HG03565 (cell line): ENCODE data around the gene DNAH8.
"Not testable (repeated sequence)": the region's sequence is repeated elsewhere in the genome, so short reads cannot be mapped to it uniquely, and the experiment has no call there.

Source experiments
- ATAC-seq: cut with Tn5 transposase; IDR thresholded peaks from one replicate; pipeline ENCODE4 v1.9.1; 2021; ENCODE audit warnings: mild to moderate bottlenecking, moderate library complexity; ENCODE audit not compliant: unreplicated experiment

The DNAH8 gene

DNA sequence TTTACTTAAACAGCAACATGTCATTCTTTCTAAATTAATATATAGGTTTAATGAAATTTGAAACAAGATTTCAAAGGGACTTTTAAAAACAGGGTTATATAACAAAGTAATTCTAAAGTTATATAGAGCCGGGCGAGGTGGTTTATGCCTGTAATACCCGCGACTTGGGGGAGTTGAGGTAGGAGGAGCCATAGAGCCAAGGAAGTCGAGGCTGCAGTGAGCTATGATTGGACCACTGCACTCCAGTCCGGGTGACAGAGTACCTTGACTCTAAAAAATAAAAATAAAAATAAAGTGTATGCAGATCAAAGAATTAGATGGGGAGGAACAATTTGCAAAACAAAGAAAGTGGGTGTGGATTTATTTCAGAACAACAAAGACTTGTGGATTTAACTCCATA, 182.4 kb downstream of the DNAH8 start:
- ATAC-seq: no peak

DNA sequence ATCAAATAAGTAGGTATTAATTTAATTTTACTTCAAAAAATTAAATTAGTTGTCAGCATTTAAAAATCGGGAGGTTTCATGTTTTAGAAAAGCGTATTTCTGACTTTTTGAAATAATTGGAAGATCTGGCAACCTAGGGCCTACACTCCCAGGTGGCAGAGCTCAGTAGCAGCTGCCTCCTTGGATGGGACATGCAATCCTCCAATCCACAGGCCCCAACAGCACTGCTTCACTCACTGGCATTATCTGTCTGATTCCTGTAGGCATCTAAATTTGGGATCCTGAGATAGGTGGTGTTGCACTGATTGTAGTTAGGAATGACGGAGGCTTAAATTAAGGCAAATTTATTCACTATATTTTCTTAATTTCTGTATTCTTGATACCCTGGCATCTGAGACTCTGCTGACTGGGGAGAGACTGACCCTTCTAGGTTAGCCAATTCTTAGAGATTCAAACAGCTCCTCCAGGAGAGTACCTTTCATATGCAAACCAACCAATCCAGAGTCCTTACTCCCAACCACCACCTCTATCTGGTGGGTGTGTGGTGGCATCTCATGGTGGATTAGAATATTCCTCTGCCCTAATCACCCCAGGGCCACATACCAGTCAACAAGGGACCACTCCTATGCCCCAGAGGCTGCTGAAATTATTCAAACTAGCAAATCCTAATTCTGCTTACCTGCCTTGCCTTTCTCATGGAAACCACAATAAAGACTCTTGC, 186.9 kb downstream of the DNAH8 start:
- no peak for ATAC-seq

DNA sequence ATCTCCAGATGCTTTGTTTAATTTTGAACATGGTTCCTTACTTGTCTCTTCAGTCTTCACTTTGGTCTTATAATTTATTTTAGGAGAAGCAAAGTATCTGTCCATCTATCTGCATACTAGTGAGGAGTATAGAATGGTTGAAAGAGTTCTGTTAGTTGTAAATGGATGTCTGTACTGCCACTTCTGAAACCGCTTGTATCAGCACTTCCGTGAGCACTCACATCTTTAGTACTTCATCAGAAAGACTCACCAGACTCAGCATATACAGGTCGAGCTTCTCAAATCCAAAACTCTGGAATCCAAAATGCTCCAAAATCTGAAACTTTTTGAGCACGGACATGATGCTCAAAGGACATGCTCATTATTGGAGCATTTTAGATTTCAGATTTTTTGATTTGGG, 191.5 kb downstream of the DNAH8 start:
- no peak for ATAC-seq

DNA sequence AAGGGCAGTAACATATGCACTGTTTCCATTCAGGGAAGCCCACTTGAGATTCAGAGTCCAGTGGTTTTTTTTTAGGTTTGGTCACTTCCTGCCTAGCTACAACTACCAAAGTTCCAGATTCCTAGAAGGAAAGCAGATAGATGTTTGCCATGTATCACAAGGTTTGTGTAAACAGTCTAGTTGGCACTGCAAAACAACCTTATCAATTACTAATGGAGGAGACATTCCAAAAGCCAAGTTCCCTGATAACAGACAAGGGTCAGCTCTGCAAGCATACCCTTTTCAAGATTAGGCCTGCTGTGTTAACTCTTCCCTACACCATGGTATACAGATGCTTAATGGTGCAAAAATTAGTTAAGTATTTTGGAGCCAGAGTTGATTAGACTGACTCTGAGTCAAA, 192.2 kb downstream of the DNAH8 start:
- ATAC-seq: no peak

DNA sequence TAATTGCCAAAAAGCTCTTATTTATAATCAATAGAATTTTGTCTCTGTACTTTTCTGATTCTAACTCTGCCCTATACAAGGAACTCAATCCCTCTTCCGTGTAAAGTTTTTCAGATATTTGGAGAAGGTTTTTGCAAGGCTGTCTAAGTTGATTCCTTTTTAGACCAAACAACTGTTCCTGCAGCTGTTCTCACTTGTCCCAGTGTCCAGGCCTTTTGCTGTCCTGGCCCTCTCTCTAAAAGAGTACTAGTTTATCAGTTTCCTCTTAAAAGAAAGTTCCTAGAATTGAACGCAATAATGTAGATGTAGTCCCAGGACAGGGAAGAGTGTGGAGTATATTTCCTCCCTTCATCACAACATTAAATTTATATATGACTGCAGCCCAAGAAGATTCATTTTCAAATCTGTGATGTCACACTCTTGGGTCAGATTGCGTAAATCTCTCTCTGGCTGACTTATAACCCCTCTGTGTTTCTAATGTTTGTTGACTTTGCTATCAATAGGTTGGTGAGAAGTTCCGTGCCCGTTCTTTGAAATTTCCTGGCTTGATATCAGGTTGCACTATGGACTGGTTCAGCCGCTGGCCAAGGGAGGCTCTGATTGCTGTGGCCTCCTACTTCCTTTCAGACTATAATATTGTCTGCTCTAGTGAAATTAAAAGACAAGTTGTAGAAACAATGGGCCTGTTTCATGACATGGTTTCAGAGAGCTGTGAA, 194.1 kb downstream of the DNAH8 start:
- no peak for ATAC-seq

DNA sequence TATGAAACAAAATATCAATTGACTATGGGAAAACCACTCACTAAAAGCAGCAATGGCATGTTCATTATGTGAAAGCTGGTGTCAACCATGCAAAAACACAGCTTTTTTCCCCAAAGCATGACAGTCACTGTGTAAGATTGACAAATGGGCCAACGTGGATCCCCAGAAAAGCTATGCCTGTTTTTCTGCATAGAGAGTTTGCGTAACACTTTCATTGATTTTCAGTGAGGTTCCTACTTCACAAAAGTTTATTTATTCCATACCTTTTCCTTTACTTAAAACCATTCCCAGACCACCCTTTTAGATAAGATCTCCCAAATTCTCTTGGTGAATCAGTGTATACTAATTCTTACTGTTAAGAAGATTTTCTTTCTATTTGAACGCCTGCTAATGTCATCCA, 195.1 kb downstream of the DNAH8 start:
- no peak for ATAC-seq

DNA sequence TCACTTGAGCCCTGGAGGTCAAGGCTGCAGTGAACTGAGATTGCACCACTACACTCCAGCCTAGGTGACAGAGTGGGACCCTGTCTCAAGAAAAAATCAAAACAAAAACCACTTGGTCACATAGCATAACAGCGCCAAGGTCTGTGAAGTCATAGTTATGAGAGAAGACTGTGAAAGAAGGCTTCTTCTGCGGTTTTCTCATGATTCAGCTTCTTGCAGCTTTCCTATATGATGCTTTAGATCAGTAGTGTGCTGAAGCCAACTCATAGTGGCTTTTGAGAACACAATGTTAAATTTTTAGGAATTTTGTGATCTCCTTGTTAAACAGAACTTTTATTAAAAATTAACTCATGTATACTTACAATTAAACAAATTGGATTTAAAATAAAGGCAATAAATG, 197.3 kb downstream of the DNAH8 start:
- no peak for ATAC-seq

DNA sequence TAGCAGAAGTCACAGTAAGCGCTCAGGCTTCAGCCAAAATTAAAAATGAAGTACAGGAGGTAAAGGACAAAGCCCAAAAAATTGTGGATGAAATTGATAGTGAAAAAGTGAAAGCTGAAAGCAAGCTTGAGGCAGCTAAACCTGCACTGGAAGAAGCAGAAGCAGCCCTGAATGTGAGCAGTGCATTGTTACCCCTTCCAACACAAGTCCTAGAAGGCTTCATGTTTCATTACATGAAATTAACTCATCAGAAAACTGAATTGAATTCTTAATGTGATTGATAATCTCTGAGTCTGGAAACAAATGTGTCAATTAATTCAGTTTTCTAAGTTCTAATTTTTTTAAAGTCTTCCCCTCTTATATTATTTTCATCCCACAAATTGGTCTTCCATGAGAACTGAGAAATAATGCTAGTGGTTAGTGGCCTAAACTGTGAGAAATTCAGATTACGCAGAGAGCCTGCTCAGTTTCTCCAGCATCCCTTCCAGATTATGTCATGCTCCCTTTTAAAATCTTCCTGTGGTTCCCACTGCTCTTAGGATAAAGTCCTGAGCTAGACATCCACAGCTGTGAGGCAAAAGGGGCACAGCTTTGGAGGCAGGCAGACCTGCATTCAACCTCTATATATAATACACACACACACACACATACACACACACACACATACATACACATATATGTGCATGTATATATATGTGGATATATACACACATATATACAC, 200.3 kb downstream of the DNAH8 start:
- ATAC-seq: no peak

DNA sequence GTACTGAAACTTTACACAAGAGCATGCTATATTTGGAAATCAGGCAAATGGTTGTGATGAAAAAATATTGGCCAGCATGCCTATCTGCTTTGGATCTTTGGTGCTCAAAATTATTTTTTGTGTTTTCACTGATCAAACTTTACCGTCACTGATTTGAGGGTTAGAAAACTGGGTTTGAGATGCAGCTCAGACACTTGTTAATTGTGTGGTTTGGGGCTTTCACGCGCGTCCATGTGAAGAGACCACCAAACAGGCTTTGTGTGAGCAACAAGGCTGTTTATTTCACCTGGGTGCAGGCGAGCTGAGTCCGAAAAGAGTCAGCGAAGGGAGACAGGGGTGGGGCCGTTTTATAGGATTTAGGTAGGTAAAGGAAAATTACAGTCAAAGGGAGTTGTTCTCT, 206.4 kb downstream of the DNAH8 start:
- ATAC-seq: not testable (repeated sequence)

DNA sequence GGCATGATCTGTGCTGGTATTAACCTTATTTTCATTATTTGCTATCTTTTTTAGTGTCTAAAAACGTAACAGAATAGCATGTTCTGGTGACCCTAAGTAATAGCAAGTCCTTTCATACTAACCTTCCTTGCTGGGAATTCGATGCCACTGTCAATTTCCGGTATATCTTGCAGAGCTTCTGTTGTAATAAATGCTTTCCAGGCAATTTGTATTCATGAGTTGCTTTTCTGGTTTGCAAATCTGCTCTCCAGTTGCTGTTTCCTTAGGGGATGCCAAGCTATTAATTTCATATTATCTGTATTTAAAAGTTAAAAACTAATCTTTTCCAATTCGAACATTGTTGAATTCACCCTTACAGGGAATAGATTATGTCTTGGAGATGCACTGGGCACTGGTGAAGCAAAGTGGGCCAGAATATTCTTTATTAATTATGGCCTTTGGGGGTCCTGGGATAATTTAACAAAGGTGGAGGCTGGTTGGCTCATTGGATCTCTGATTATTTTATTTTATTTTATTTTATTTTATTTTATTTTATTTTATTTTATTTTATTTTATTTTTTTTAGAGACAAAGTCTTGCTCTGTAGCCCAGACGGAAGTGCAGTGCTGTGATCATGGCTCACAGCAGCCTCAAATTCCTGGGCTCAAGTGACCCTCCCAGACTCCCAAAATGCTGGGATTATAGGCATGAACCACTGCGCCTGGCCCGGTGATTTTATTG, 209.8 kb downstream of the DNAH8 start:
- ATAC-seq: no peak

DNA sequence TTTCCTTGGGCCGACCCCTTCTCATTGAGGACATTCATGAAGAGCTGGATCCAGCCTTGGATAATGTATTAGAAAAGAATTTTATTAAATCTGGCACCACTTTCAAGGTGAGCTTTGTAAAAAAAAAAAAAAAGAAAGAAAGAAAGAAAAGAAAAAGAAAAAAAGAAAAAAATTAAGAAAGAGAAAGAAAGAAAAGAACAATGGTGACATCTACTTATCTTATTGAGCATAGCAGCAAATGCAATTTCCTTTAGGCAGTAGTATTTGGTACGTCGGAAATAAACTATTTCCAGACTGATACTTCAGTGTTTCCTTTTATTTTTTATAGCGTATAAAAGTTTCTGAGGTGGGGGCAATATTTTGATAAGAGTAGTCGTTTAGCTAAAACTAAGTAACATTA, 214.4 kb downstream of the DNAH8 start:
- no peak for ATAC-seq

DNA sequence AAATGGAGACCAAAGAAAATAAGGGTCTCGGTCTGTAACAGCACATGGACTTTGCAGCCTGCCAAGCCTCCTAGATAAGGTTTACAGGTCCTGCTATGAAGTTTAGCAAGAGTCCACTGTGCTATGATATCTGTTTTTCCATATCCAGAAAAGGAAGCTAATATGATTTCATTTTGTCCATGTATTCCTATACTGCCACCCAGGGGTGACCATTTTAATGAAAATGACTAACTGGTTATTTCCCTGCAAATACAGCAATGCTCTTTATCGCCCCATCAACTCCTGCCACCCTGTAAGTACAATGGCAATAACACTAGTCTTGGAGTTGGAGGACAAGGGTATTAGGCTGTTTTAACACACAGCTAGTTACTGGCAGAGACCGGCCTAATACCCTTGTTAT, 218.3 kb downstream of the DNAH8 start:
- ATAC-seq: no peak

DNA sequence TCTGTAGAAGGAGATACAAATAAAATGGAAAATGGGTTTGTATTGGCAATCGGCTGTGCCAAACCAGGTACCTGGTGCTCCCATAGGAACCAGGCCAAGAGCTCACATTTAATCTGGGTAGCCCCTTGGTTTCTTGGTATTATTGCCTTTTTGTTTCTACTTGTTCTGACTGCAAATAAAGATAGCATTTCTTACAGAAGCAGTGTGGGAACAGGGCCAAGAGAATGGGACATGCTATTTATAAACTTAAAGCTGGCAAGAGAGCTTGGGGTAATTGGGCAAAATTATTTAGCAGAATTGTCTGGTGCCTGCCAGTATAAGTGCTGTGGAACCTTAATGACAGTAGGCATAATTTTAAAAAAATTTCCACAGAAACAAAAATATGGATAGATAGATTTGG, 219.9 kb downstream of the DNAH8 start:
- ATAC-seq: no peak

DNA sequence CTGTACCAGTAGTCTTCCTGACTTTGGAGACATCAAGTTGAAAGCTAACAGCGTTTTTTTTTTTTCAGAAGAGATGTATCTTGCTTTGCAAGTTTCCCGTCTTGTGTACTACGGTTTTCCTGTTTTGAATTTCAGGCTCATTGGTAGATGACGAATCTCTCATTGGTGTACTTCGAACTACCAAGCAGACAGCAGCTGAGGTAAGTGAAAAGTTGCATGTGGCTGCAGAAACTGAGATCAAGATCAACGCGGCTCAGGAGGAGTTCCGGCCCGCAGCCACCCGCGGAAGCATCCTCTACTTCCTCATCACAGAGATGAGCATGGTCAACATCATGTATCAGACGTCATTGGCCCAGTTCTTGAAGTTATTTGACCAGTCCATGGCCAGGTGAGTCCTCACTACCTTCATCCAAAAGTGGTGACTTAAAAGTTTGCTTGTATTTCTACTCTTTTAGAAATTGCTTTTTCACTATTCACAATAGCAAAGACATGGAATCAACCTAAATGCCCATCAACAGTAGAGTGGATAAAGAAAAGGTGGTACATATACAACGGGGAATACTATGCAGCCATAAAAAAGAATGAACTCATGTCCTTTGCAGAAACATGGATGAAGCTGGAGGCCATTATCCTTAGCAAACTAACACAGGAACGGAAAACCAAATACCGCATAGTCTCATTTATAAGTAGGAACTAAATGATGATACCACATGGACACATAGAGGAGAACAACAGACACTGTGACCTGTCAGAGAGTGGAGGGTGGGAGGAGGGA, 222.9 kb downstream of the DNAH8 start:
- no peak for ATAC-seq

DNA sequence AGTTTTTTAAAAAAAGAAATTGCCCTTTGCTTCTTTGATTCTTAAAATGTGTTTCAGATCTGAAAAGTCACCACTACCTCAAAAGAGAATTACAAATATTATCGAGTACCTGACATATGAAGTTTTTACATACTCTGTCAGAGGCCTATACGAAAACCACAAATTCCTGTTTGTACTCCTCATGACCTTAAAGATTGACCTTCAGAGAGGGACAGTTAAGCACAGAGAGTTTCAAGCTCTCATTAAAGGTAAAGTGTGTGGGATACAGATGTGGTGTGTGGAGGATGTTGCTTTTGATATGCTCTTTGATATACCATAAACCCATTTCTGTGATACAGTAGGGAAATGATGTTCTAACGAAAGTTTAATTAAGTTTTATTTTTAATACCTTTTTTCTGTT, 223.6 kb downstream of the DNAH8 start:
- no peak for ATAC-seq

DNA sequence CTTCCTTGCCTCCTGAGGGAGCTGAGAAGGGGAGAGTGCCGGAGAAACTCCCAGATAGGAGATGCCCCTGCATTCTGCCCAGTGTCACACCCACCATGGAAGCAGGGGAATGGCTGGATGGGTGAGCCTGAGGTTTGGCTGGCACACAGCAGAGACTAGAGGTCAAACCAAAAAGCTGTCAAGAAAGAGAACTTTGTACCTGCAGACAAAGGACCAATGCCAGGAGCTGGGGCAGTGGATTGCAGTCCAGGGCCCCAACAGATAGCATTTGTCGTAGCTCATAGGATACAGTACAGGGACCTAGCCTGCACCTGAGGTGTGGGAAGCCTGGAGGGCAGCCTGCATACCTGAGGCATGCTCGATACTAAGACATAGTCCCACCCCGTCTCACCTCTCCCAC, 227.3 kb downstream of the DNAH8 start:
- no peak for ATAC-seq

DNA sequence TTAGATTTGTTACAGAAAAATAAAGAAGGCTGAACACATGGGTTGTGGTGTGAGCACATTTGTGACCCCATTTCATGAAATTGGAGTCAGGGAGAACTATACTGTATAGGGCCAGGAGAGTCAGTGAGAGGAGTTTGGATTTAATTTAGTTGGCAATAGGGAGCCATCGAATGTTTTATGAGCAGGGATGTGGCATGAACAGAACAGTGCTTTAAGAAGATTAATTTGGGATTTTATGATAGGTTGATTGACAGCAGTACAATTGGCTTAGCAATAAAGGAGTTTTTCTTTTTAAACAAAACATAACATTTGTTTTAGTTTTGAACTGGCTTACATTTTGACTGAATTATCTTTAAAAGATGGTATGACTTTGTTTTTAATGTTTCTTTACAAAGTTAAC, 227.9 kb downstream of the DNAH8 start:
- no peak for ATAC-seq

DNA sequence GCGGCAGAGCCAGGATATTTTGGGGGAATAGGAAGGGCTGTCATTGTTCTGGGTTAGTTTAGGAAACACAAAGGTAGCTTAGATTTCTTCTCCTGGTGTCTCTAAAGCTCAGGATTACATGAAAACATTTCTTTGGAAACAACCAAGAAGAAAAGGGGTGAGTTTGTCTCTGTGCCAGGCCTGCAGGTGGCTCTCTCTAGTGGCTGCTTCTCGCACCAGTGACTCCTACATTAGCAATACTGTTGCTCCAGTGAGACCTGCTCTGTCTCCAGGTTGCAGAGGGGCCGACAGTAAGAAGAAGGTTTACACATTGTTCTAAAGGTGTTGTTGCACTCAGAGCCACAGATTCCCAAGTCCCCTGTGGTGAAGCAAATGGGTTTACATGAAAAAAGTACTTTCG, 228.9 kb downstream of the DNAH8 start:
- no peak for ATAC-seq

DNA sequence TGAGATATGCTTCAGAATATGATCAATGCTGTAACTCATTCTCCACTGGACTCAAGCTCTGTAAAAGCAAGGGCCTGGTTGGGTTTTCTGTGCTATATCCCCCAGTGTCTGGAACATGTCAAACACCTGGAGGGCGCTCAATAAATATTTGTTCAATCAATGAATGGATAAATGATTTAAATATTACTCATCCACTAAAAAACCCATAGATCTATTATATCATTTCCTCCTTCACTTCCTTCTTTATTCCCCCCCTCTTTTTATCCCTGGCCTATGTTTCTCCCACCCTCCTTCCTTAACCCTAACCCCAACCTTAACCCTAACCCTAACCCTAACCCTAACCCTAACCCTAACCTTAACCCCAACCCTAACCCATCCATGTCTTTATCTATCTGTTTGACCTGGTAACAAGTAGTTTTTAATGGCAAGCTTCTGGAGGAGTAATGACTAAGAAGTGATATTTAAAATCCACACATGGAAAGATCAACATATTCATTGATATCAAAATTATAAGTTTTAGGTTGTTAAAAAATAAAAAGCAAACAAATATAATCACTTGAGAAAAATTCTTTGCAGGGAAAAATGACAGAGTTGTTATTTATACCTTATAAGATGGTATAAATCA, 229.7 kb downstream of the DNAH8 start:
- ATAC-seq: no peak

DNA sequence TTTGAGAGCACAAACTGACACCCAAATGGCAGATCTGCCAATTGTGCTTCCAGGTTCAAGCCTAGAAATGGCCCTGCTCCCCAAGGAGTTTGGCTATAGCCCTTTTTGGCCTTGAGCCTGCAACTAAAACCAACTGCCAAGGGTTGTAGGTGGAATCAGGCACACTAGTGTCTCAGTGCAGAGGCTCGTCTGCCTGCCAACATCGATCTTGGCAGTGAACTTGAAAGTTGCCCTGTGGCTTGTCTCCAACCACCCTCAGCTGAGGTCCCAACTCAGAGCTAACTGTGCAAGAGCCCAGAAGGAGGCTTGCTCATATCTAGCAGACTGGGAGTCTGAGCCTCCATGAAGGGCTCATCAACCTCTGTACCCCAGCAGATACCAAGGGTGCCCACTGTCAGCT, 240.8 kb downstream of the DNAH8 start:
- no peak for ATAC-seq
